Superior temporal gyrus (tissue), 1 donor: ENCODE data around the gene LRG1.
"Not testable (repeated sequence)": the region's sequence is repeated elsewhere in the genome, so short reads cannot be mapped to it uniquely, and the experiment has no call there.

Experiments used
- DNase-seq: peaks from one replicate; pipeline ENCODE4 v3.0.0-alpha.2; 2016; ENCODE audit errors: extremely low spot score

The LRG1 gene

DNA sequence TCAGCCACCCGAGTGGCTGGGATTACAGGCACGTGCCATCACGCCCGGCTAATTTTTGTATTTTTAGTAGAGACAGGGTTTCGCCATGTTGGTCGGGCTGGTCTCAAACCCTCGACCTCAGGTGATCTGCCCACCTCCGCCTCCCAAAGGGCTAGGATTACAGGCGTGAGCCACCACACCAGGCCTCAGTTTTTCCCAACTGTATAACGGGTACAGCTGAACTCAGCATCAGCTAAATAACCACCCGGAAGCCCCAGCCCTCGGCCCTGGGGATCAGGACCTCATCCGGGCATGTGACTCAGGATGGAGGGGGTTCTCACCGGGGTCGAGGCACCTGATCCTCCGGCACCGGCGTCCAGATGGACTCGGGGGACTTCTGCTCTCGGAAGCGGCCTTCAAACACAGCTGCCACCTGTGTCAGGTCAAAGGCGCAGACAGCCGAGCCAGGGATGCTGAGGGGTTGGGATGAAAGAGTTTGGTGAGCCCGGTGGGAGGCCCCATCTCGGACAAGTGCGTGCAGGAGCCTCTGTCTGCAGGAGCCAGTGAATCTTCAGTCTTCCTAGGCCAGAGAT lies 10.7 kb upstream of the LRG1 start:
- no peak for DNase-seq

DNA sequence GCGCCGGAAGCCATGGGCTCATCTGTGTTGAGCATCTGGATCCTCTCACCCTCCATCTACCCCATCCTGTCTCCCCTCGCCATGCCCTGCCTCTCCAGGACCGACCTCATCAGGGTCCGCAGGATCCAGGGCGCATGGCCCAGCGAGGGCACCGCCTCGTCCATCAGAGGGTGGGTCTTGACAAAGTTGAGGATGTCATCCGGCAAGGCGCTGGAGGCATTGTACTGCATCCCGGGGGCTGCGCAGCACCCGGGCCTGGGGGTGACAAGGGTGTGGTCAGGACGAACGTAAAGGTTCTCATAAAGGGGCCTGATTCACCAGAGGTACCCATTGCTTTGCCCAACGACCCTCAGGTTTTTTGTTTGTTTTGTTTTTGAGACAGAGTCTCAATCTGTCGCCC lies 10.2 kb upstream of the LRG1 start:
- DNase-seq = no peak

DNA sequence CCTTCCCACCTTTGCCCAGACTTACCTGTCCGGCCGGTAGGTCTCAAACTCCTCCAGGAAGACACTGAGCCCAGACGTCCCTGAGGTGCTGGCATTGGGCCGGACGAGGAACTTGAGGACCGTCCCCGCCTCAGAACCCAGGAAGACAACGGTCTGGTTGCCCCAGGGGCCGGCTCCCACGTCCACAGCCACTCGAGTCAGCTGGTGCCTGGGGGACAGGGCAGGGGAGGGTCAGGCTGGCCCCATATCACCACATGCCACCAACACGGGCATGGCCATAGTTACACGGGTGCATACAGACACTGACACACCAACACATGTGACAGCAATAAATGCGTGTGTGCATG lies 8.4 kb upstream of the LRG1 start:
- DNase-seq = no peak

DNA sequence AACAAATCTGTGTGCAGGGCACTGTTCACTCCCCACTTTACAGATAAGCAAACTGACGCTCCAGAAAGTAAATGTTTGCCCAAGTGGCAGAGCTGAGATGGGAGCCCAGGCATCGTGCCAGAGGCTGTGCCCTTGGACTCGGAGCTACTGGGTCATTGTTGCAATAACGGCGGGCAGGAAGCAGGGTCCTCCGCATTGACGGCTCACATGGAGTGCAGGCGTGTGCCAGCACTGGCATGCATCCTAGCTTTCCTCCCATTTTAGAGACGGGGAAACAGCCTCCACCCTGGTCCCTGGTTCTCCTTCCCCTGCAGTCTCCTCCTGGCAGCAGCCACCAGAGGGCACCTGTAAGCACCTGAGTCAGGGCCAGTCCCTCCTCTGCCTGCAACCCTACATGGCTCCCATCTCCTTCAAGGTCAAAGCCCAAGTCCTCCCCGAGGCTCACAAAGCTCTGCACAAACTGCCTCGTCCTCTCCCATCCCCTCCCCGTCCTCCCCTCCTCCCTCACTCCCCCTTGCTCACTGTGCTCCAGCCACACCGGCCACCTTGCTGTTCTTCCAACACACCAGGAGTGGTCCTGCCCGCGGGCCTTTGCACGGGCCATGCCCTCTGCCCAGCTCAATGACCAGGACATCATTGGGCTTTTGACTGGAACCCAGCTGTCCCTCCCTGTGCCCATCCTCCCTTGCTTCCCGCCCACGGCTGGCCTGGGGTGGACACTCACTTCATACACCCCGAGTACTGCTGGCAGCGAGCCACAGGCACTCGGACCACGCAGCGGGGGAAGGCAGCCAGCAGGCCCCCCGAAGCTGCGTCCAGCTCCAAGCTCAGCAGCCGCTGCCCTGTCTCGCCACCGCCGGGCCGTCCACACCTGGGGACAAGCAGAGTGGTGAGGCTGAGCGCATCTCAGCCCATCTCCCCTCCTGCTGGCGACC lies 7.7 kb upstream of the LRG1 start:
- no peak for DNase-seq

DNA sequence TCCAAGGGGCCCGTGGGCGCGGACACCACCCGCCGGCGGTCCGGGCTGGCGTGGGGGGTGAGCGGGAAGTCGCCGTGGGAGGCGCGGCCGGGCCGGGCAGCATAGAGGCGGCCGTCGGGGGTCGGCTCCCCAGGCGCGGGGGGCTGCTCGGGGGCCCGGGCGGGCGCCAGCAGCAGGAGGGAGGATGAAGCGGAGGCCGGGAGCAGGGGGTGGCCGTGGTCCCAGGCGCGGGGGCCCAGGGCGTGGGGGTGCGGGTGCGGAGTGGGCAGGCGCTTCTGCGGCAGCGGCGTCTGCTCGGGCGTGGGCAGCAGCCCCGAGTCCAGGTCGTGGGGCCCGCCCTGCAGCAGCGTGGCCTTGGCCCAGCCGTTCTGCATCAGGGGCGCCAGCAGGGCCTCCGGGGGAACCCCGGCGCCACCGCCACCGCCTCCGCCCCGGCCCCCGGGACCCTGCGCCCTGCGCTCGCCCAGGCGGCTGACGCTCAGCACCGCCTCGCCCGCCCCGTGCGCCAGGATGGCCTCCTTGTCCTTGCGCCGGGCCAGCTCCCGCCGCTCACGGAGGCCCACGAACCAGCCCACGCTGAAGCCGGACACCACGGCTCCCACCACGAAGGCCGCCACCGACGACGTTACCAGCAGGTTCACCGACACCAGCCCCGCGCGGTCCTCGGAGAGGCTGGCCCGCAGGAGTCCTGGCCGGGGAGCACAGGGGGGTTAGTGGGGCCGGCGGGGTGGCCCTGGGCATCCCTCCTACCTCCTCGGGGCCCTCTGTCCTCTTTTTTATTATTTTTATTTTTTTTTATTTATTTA lies 4.2 kb upstream of the LRG1 start:
- no peak for DNase-seq

DNA sequence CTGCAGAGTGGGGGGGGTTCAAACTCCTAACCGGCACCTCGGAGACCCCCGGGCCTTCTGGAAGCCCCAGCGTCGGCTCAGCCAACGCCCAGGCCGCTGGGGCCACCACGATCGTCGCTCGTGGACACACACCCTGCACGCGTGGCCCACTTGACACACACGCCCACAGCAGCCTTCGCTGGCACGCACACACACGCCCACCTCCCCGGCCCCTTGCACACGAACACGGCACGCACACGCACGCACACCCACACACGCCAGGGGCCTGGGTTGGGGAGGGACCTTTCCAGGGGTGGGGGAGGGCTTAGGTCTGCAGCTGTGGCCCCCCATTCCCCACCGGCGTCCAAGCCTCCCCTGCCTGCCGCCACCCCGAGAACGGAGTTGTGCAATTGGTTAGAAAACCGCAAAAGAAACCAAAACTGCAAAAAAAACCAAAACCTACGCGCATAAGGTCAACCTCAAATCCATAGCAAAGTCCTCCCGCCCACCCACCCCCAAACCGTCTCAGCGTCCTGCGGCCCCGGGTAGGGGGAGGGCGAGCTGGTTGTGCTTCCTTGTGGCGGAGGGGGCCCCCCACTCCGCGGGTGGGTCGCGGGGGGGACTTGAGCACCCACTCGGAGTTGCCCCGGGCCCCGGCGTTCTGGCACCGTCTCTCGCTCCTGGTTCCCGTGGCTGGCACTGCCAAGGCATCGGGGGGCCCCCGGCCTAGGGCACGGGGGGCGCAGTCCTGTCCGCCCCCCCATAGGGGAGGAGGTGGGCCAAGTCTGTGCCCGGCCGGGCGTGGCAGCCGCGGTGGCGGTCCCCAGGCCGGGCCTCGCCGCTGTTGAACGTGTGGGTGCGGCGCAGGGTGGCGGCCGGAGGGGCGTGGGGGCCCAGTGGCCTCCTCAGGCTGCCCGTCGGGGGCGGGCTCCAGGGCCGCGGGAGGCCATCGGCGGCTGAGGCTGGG lies 3.3 kb upstream of the LRG1 start:
- DNase-seq = no peak

DNA sequence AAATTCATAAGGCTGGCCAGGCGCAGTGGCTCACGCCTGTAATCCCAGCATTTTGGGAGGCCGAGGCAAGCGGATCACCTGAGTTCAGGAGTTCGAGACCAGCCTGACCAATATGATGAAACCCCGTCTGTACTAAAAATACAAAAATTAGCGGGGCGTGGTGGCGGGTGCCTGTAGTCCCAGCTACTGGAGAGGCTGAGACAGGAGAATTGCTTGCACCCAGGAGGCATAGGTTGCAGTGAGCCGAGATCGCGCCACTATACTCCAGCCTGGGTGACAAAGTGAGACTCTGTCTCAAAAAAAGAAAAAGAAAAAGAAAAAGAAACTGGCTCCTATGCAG lies 1.9 kb upstream of the LRG1 start:
- not testable (repeated sequence) for DNase-seq

DNA sequence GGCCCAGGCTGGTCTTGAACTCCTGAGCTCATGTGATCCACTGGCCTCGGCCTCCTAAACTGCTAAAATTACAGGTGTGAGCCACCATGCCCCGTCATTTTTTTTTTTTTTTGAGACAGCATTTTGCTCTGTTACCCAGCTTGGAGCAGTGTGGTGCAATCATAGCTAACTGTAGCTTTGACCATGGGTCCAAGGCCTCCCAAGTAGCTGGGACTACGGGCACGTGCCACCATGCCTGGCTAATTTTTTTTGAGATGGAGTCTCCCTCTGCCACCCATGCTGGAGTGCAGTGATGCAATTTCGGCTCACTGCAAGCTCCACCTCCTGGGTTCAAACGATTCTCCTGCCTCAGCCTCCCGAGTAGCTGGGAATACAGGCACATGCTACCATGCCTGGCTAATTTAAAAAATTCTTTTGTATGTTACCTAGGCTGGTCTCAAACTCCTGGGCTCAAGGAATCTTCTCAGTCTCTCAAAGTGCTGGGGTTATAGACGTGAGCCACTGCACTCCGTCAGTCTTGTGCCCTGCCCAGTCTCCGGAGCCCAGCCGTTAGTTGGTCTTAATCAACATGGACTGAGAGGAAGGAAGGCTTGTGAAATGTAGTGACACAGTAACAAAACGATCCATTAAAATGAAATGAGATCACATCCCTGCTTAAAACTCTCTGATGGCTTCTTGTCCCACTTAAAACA lies 1.4 kb upstream of the LRG1 start:
- DNase-seq = no peak

DNA sequence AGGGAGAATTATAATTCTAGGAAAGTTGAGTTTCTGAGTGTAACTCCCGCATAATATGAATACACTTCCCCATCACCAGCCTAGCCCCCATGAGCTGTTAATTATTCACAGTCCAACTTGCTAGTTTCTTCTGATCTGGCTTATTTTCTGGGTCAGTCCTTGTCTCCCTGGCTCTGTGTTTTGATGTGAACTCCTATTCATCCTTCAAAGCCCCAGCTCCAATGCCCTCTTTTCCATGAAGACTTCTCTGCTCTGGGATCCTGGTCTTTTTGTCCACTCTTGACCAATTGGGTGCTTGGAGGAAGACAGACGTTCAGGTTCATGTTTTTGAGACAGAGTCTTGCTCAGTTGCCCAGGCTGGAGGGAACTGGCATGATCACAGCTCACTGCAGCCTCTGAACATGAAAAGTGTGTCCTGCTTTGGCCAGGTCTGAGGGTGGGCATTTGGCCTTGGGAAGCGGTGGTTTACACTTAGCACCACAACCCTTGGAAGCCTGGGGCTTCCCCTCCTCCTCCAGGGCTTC lies 605 bp downstream of the LRG1 start:
- DNase-seq = no peak

DNA sequence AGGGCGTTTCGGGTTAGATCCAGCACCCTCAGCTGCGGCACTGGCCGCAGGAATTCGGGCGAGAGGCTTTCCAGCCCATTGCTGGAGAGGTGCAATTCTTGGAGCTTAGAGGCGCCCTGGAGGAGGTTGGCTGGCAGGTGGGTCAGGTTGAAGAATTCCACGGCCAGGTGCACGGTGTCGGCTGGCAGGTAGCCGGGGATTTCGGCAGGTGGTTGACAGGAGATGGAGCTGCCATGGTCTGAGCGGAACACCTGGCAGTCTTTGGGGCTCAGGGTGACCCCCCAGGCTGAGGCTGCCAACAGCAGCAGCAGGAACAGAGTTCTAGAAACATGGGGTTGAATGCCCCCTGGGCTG lies 1.3 kb downstream of the LRG1 start:
- no peak for DNase-seq

DNA sequence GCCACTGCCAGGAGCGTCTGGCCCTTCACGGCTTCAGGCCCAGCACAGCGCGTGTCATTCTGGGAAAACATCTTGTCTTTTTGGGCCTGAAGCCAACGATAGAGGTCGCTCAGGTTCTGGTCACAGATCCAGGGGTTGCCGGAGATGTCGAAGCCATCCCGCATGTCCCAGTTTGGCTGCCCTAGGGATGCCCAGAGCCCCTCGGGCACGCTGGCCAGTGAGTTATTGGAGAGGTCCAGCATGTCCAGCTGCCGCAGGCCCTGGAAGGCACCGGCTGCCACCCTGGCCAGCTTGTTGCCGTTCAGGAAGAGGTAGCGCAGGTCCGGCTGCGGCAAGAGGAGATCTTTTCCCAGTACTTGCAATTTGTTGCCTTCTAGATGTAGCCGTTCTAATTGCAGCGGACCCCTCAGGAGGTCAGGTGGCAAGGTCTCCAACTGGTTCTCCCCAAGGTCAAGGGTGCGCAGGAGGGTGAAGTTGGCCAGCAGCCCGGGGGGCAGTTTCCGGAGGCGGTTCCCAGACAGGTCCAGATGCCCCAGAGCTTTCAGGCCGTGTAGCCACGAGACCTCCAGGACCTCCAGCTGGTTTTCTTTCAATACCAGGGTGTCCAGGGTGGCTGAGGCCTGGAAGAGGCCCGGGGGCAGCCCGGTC lies 1.8 kb downstream of the LRG1 start:
- DNase-seq = no peak

DNA sequence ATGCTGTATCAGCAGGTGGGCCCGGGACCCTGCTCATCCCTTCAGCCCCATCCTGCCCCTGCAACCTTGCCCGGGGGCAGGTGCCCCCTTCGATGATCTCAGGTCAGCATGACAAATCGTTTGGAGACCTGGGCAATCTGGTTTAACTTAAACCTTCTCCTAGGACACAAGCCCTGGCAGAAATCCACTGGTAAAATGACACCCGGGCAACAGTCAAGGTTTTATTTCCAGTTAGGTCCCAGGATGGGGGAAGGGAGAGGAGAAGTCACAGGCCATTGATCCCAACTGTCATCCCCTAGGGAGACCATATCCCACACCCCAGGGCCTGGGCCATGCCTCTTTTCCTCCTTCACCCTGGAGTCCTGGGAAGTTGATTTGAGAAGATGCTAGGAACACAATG lies 3.0 kb downstream of the LRG1 start:
- DNase-seq = no peak

DNA sequence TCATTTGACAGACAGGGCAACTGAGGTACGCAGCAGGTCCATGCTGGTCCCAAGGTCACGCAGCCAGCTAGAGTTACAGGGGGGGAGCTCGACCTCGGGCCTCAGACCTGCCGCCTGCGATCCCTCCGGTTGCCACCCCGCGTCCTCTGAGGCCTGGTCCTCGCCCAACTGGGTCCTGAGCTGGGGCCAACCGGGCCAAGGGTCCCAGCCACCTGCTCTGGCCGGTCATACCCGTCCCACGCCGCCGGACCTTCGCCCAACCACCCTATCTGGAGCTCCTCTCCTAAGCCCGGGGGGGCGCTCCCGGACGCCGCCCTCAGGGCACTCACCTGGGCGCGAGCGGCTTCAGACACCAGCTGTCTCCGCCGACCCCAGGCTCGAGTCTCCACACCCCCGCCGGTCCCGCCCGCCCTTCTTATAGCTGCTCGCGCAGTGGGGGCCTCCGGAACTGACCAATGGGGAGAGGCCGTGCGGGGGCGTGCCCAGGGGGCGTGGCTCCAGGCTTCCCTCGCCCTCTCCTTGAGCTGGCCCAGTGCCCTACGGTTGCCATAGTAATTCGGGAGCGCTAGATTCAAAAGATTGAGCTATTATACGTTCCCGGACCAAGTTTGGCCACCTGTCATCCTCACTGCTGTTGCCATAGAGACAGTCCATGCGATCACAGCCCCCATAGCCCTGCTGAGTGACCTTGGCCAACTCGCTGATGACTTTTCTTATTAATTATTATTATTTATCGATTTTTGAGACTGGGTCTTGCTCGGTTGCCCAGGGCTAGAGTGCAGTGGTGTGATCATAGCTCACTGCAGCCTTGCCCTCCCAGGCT lies 4.8 kb downstream of the LRG1 start, which contains the start of gene PLIN5:
PLIN5 (minus strand) TSS at position 389 of the 823 bp plus-strand sequence. CDS start 1,150 bp downstream, outside the sequence.
- DNase-seq = peak; percentile 51

DNA sequence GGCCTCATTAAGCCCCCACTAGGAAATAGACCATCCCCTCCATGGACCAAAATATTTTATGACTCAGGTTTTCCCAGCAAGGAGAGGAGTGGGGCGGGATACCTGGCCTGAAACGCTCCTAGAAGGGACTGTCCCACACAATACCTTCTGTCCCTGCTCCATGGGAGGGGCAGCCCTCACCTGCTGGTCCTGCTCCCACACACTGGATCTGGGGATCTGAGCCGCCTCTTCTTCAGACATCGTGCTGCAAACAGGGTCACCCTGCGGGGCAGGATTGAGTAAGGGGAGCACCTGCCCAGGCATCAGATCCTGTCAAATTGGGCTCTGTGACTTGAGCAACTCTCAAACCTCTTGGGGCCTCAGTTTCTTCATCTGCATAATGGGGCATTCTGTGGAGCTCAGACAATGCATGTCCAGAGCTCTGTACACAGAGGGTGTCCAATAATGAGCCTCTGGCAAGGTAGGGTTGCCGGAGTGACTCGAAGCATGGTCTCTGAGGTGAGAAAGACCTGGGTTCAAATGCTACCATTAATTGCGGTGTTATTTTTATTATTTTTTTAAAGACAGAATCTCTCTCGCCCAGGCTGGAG lies 5.9 kb downstream of the LRG1 start:
- no peak for DNase-seq

DNA sequence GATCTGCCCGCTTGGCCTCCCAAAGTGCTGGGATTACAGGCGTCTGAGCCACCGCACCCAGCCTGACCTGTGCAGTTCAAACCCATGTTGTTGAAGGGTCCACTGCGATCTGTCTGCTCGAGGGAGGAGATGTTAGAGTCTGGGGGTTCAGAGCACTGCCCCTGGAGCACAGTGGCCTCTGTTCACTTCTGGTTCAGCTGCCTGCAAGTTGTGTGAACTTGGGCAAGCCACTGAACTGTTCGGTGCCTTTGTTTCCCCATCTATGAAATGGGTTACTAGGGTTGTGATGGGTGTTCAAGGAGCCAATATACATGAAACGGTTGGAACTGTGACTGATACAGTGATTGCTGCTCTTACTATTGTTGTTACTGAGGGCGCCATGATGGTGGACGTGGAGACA lies 6.5 kb downstream of the LRG1 start:
- no peak for DNase-seq

DNA sequence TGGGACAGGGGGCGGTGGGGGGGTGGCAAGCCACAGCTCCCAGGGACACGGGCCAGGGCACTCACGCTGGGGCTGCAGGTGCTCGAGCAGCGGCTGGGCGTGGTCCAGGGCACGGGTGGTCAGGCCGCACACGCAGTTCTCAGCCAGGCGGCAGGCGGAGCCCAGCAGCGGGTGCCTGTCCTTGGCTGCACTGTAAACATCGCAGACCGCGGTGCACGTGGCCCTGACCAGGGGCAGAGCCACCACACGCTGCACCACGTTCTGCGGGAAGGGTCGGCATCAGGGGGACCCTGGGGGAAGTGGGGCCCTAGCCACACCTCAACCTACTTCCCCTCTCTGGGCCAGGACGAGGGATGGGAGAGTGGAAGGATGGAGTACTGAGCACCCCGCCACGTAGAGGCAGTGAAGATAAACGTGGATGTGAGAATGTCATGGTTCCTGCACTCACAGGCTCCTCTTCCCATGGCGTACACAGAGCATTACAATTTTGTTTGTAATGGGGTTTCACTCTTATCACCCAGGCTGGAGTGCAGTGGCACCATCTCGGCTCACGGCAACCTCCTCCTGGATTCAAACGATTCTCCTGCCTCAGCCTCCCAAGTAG lies 8.2 kb downstream of the LRG1 start:
- no peak for DNase-seq

DNA sequence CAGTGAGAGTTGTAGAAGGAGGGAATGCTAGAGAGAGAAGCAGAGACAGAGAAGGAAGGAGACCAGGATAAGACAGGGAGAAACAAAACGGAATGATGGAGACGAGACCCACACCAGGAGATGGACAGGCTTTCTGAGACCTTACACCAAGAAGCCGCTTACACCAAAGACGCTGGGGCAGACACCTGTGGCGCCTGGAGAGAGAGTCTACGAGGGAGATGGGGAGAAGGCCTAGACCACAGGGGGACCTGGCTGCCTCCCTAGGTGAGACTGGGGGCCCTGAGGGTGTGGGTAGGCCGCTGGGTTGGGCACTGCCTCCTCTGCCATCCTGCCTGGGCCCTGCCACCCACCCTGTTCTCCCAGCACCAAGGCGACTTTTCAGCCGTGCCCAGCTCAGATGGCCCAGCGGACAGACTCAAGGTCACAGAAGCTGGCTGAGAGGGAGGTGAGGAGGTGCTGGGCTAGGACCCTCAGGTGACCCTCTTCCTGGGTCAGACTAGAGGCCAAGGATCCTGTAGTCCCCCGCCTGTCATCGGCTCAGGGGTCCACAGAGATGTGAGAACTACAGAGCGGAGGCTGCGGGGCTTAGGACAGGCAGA lies 9.8 kb downstream of the LRG1 start:
- DNase-seq = no peak

DNA sequence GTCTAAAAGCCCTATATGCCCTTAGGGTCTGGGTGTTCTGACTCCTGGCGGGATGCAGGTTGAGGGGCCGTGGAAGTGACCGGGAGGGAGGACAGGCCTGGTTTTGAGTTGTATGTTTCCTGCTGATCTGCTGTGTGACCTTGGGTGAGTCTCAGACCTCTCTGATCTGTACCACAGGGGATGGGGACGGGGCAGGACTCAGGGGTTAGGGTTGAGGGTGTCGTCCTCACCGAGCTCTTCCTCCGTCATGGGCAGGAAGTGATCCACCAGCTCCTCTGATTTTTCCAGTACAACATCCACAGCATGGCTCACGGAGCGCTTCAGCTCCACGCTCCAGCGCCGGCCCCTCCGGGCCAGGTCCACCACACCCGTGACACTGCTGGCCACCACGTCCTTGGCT lies 11.0 kb downstream of the LRG1 start:
- DNase-seq = no peak
